Activated T-cell treated with anti-CD3 and anti-CD28 coated beads, Interleukin-2, amount 50 U/mL, for 24 hours (primary cell): Measurements from ENCODE around the gene ECSIT.

Experiments
- DNase-seq: peaks from one replicate; pipeline ENCODE4 v3.0.0-alpha.2; 2020
- H3K27ac Mint-ChIP-seq: 2 replicates; pipeline ENCODE4 v1.8.0; 2020; ENCODE audit warnings: mild to moderate bottlenecking, mixed read lengths
- H3K27me3 Mint-ChIP-seq: 2 replicates; pipeline ENCODE4 v1.8.0; 2020; ENCODE audit warnings: mixed read lengths
- H3K36me3 Mint-ChIP-seq: 2 replicates; pipeline ENCODE4 v1.8.0; 2020; ENCODE audit warnings: low read depth, mixed read lengths
- H3K4me1 Mint-ChIP-seq: 2 replicates; pipeline ENCODE4 v1.8.0; 2020; ENCODE audit warnings: low read depth, mixed read lengths
- H3K4me3 Mint-ChIP-seq: 2 replicates; pipeline ENCODE4 v1.8.0; 2020; ENCODE audit warnings: mild to moderate bottlenecking, moderate library complexity, mixed read lengths
- H3K9me3 Mint-ChIP-seq: 2 replicates; pipeline ENCODE4 v1.8.0; 2020; ENCODE audit warnings: mixed read lengths

ECSIT gene

GRCh38 chr19:11458236-11458900, 70.6 kb downstream of the ECSIT start:
- H3K9me3 Mint-ChIP-seq: no peaks in the 10 kb centered on the region
- no peaks in the 10 kb centered on the region for H3K4me1 Mint-ChIP-seq
- no peak for DNase-seq
- peaks cover 18% of the 10 kb centered on the region for H3K27me3 Mint-ChIP-seq
- H3K4me3 Mint-ChIP-seq: no peak overlapping the region
- H3K36me3 Mint-ChIP-seq: no peaks in the 10 kb centered on the region
- no peak overlapping the region for H3K27ac Mint-ChIP-seq

GRCh38 chr19:11457831-11458230, 71.1 kb downstream of the ECSIT start:
- DNase-seq: no peak
- Mint-ChIP-seq H3K9me3 (no peaks in the 10 kb centered on the region), H3K27me3 (peaks cover 18% of the 10 kb centered on the region), H3K36me3 (no peaks in the 10 kb centered on the region), H3K27ac (no peak overlapping the region), H3K4me3 (no peak overlapping the region), H3K4me1 (no peaks in the 10 kb centered on the region)

GRCh38 chr19:11457115-11457514, 71.8 kb downstream of the ECSIT start:
- DNase-seq: no peak
- no peaks in the 10 kb centered on the region for H3K36me3 Mint-ChIP-seq
- H3K4me3 Mint-ChIP-seq: no peak overlapping the region
- no peak overlapping the region for H3K27ac Mint-ChIP-seq
- no peaks in the 10 kb centered on the region for H3K9me3 Mint-ChIP-seq
- peaks cover 18% of the 10 kb centered on the region for H3K27me3 Mint-ChIP-seq
- no peaks in the 10 kb centered on the region for H3K4me1 Mint-ChIP-seq

GRCh38 chr19:11456659-11457058, 72.3 kb downstream of the ECSIT start:
- no peak for DNase-seq
- H3K9me3 Mint-ChIP-seq: no peaks in the 10 kb centered on the region
- H3K4me1 Mint-ChIP-seq: no peaks in the 10 kb centered on the region
- H3K27me3 Mint-ChIP-seq: peaks cover 18% of the 10 kb centered on the region
- H3K4me3 Mint-ChIP-seq: no peak overlapping the region
- H3K27ac Mint-ChIP-seq: no peak overlapping the region
- no peaks in the 10 kb centered on the region for H3K36me3 Mint-ChIP-seq
